Measurements from ENCODE around the gene SEMA6A.

Gene SEMA6A

GRCh38 chr5:116409591-116410296 lies 164.9 kb downstream of the SEMA6A start:
- DNase-seq (ENCODE audit: low read depth, low spot score) = no peak

GRCh38 chr5:116406306-116407041 lies 168.1 kb downstream of the SEMA6A start:
- DNase-seq (ENCODE audit: low read depth, low spot score) = no peak

GRCh38 chr5:116404792-116405191 lies 169.8 kb downstream of the SEMA6A start:
- no peak for DNase-seq (ENCODE audit: low read depth, low spot score)

- no peak for DNase-seq (ENCODE audit: low read depth, low spot score)
Observed at GRCh38 chr5:116404016-116404415, 170.6 kb downstream of the SEMA6A start.

- DNase-seq (ENCODE audit: low read depth, low spot score) = no peak
Observed at GRCh38 chr5:116402235-116402634, 172.4 kb downstream of the SEMA6A start.

- DNase-seq (ENCODE audit: low read depth, low spot score) = no peak
Observed at GRCh38 chr5:116401576-116401975, 173.0 kb downstream of the SEMA6A start.

- no peak for DNase-seq (ENCODE audit: low read depth, low spot score)
Observed at GRCh38 chr5:116396476-116397099, 178.0 kb downstream of the SEMA6A start.

GRCh38 chr5:116395631-116396203 lies 178.9 kb downstream of the SEMA6A start:
- no peak for DNase-seq (ENCODE audit: low read depth, low spot score)

- no peak for DNase-seq (ENCODE audit: low read depth, low spot score)
Observed at GRCh38 chr5:116395226-116395625, 179.4 kb downstream of the SEMA6A start.

GRCh38 chr5:116394186-116394867 lies 180.3 kb downstream of the SEMA6A start:
- DNase-seq (ENCODE audit: low read depth, low spot score) = no peak
